Sigmoid colon (tissue), 4 donors: Measurements from ENCODE around the gene ZBTB24.

Source experiments
- EP300 ChIP-seq, 4 donors: sonication (generic); formaldehyde crosslinking; IDR thresholded peaks; one replicate each; pipeline ENCODE4 v1.6.1; 2017; ENCODE audit warnings: antibody characterized with exemption in 4 of 4
- POLR2A ChIP-seq, 2 donors: fragments of 450-650 bp; IDR thresholded peaks; one replicate each; pipeline ENCODE4 v1.6.1; 2016; ENCODE audit warnings: antibody characterized with exemption in 2 of 2, mild to moderate bottlenecking in 2 of 2, moderate library complexity in 2 of 2
- TF ChIP-seq, protein P1 (sequence below), 4 experiments: fragments of 450-650 bp in 3 of 4; fragments of 200-600 bp in 1 of 4; IDR thresholded peaks; one replicate each; pipeline ENCODE4 v1.5.1; 2016 to 2019; ENCODE audit warnings: antibody characterized with exemption in 4 of 4, mild to moderate bottlenecking in 3 of 4, moderate library complexity in 2 of 4

- TF ChIP-seq, protein P1, sequence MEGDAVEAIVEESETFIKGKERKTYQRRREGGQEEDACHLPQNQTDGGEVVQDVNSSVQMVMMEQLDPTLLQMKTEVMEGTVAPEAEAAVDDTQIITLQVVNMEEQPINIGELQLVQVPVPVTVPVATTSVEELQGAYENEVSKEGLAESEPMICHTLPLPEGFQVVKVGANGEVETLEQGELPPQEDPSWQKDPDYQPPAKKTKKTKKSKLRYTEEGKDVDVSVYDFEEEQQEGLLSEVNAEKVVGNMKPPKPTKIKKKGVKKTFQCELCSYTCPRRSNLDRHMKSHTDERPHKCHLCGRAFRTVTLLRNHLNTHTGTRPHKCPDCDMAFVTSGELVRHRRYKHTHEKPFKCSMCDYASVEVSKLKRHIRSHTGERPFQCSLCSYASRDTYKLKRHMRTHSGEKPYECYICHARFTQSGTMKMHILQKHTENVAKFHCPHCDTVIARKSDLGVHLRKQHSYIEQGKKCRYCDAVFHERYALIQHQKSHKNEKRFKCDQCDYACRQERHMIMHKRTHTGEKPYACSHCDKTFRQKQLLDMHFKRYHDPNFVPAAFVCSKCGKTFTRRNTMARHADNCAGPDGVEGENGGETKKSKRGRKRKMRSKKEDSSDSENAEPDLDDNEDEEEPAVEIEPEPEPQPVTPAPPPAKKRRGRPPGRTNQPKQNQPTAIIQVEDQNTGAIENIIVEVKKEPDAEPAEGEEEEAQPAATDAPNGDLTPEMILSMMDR (IDR thresholded peaks at IDR 0.05): peak in 2 of 4 experiments; percentile 15 to 28
- TF ChIP-seq POLR2A (IDR thresholded peaks at IDR 0.05) (peak in 1 of 2 donors; percentile 14), EP300 (IDR thresholded peaks at IDR 0.05) (no peak)
These were observed 27.4 kb downstream of the ZBTB24 start, which contains the start of gene MICAL1 for GRCh38 chr6:109455437-109456110.
